ENCODE measurements around the gene HDAC4. TPM values are rescaled to one million over a fixed set of nuclear protein-coding genes. Genes with fewer than 3 reads are reported as not detected.

The HDAC4 gene
- total and polyA plus RNA-seq, 2 experiments from 2014 or later: 8.1 to 41.8 TPM

GRCh38 chr2:239238381-239238780 lies 162.4 kb downstream of the HDAC4 start:
- Histone ChIP-seq H4K20me1 (replicated peaks; ENCODE audit: insufficient read depth) (peaks cover 25% of the 10 kb centered on the region), H3K4me3 (no peak overlapping the region), H3K36me3 (ENCODE audit: insufficient read depth) (no peaks in the 10 kb centered on the region), H3K4me2 (no peak overlapping the region), H2AFZ (no peak overlapping the region), H3K4me1 (ENCODE audit: insufficient read depth) (no peaks in the 10 kb centered on the region; the same call in 1 of the 2 replicates), H3F3A (replicated peaks; ENCODE audit: low read depth) (no peaks in the 10 kb centered on the region), H3K9me2 (ENCODE audit: insufficient read depth) (no peaks in the 10 kb centered on the region), H3K27me3 (ENCODE audit: insufficient read depth) (no peaks in the 10 kb centered on the region), H3K27ac (ENCODE audit: low read depth) (no peak overlapping the region), H3K79me2 (replicated peaks; ENCODE audit: insufficient read depth) (peaks cover 79% of the 10 kb centered on the region)
- TF ChIP-seq NANOG (IDR thresholded peaks at IDR 0.05; ENCODE audit: borderline replicate concordance): no peak
- TF ChIP-seq STAT1 (IDR thresholded peaks at IDR 0.05; ENCODE audit: unreplicated experiment): no peak
- TF ChIP-seq ZNF331 (CRISPR knock-in tag; IDR thresholded peaks at IDR 0.05; ENCODE audit: low read depth): no peak
- TF ChIP-seq REST (IDR thresholded peaks at IDR 0.05; ENCODE audit: unreplicated experiment): no peak
- TF ChIP-seq POLR2AphosphoS5 (IDR thresholded peaks at IDR 0.05; ENCODE audit: low read depth): no peak
- H3K4me1 Mint-ChIP-seq: peaks cover 33% of the 10 kb centered on the region
- no peak overlapping the region for H3K4me3 Mint-ChIP-seq
- no peak for ATAC-seq
- H3K27me3 Mint-ChIP-seq (ENCODE audit: insufficient read depth, low read depth, poor library complexity): peaks cover 17% of the 10 kb centered on the region
- H3K27ac Mint-ChIP-seq: no peak overlapping the region
- no peaks in the 10 kb centered on the region for H3K9me3 Mint-ChIP-seq
- no peak for DNase-seq (ENCODE audit: low spot score)
- H3K36me3 Mint-ChIP-seq (ENCODE audit: low read depth): no peaks in the 10 kb centered on the region

GRCh38 chr2:239236808-239237205 lies 164.0 kb downstream of the HDAC4 start:
- H3K27me3 Mint-ChIP-seq (ENCODE audit: insufficient read depth, low read depth, poor library complexity): peaks cover 10% of the 10 kb centered on the region
- Histone ChIP-seq H3K27me3 (ENCODE audit: insufficient read depth) (no peaks in the 10 kb centered on the region), H2AFZ (no peak overlapping the region), H3K4me1 (ENCODE audit: insufficient read depth) (no peaks in the 10 kb centered on the region; the same call in 1 of the 2 replicates), H4K20me1 (replicated peaks; ENCODE audit: insufficient read depth) (peaks cover 13% of the 10 kb centered on the region), H3K79me2 (replicated peaks; ENCODE audit: insufficient read depth) (peaks cover 71% of the 10 kb centered on the region), H3K27ac (ENCODE audit: low read depth) (no peak overlapping the region), H3K4me3 (no peak overlapping the region), H3K9me2 (ENCODE audit: insufficient read depth) (no peaks in the 10 kb centered on the region), H3K4me2 (no peak overlapping the region), H3K36me3 (ENCODE audit: insufficient read depth) (no peaks in the 10 kb centered on the region), H3F3A (replicated peaks; ENCODE audit: low read depth) (no peaks in the 10 kb centered on the region)
- H3K4me3 Mint-ChIP-seq: no peak overlapping the region
- H3K27ac Mint-ChIP-seq: no peak overlapping the region
- no peak for ATAC-seq
- no peaks in the 10 kb centered on the region for H3K36me3 Mint-ChIP-seq (ENCODE audit: low read depth)
- DNase-seq (ENCODE audit: low spot score): no peak
- H3K9me3 Mint-ChIP-seq: no peaks in the 10 kb centered on the region
- H3K4me1 Mint-ChIP-seq: peaks cover 26% of the 10 kb centered on the region
- no peak for TF ChIP-seq ZNF114 (CRISPR knock-in tag; IDR thresholded peaks at IDR 0.05)
- no peak for TF ChIP-seq EZH2phosphoT487 (IDR thresholded peaks at IDR 0.05; ENCODE audit: unreplicated experiment)
- no peak for TF ChIP-seq ETS1 (IDR thresholded peaks at IDR 0.05)
- no peak for TF ChIP-seq EZH2 (IDR thresholded peaks at IDR 0.05; ENCODE audit: low read depth, unreplicated experiment)
- no peak for TF ChIP-seq JUNB (IDR thresholded peaks at IDR 0.05; ENCODE audit: unreplicated experiment)
- TF ChIP-seq CREB1 (CRISPR knock-in tag; IDR thresholded peaks at IDR 0.05; ENCODE audit: low read depth): no peak
- no peak for TF ChIP-seq NANOG (IDR thresholded peaks at IDR 0.05; ENCODE audit: borderline replicate concordance)
- TF ChIP-seq ZNF331 (CRISPR knock-in tag; IDR thresholded peaks at IDR 0.05; ENCODE audit: low read depth): no peak
- no peak for TF ChIP-seq ZNF462 (CRISPR knock-in tag; IDR thresholded peaks at IDR 0.05)

All from GM23338 (cell line).